ENCODE results near the gene CNEP1R1. TPM values are rescaled to one million over a fixed set of nuclear protein-coding genes. Genes with fewer than 3 reads are reported as not detected.
"Not testable (repeated sequence)": the region's sequence is repeated elsewhere in the genome, so short reads cannot be mapped to it uniquely, and the experiment has no call there.

The CNEP1R1 gene
- total and polyA plus RNA-seq, 2 donors from 2014 or later: 9.4 to 19.4 TPM

- no peak for TF ChIP-seq CTCF (IDR thresholded peaks at IDR 0.05; ENCODE audit: borderline replicate concordance, extremely low read depth, insufficient read depth)
- Histone ChIP-seq H3K27me3 (ENCODE audit: control insufficient read depth, insufficient read depth, low read length) (no peaks in the 10 kb centered on the region), H3K36me3 (ENCODE audit: control insufficient read depth in 2 of 3, insufficient read depth in 3 of 3, low read length in 3 of 3) (no peaks in the 10 kb centered on the region), H3K27ac (ENCODE audit: low read depth in 2 of 2, low read length in 2 of 2) (no peak overlapping the region), H3K9me3 (ENCODE audit: control insufficient read depth in 2 of 3, insufficient read depth in 1 of 3, low read length in 3 of 3) (peaks cover 0 to 6% (median 0%) of the 10 kb centered on the region in 3 donors), H3K4me1 (ENCODE audit: control insufficient read depth in 2 of 3, insufficient read depth in 2 of 3, low read depth in 1 of 3, low read length in 3 of 3) (no peaks in the 10 kb centered on the region), H3K4me3 (ENCODE audit: low read length in 3 of 3) (no peak overlapping the region), H3K9ac (ENCODE audit: low read length in 3 of 3) (no peak overlapping the region)
- intact Hi-C loops (cut with DNase I): no loop called here
- DNase-seq: no peak
- FAIRE-seq: no peak
Measured at GRCh38 chr16:50010212-50010611, 14.8 kb upstream of the CNEP1R1 start.

DNA sequence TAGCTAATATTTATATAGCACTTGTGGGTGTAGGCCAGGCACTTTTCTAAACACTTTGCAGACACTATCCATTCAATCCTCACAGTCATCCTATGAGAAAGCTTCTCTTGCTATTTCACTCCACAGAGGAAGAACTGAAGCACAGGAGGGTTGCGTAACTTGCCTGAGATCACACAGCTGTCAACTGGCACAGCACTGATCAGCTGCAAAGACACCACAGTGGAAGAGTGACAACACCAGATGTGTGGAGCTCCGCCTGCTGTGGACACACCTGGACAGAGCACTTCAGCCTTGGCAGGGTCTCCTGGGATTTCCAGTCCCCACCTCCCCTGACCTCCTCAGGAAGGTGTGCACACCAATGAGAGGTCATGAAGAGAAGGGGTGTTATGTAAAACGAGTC lies 13.3 kb upstream of the CNEP1R1 start:
- H3K4me1 ChIP-seq (ENCODE audit: control insufficient read depth in 2 of 3, insufficient read depth in 2 of 3, low read depth in 1 of 3, low read length in 3 of 3): no peaks in the 10 kb centered on the region
- no peaks in the 10 kb centered on the region for H3K27me3 ChIP-seq (ENCODE audit: control insufficient read depth, insufficient read depth, low read length)
- H3K9me3 ChIP-seq (ENCODE audit: control insufficient read depth in 2 of 3, insufficient read depth in 1 of 3, low read length in 3 of 3): peaks cover 0 to 6% (median 0%) of the 10 kb centered on the region in 3 donors
- intact Hi-C loops (cut with DNase I): no loop called here
- DNase-seq (no peak), FAIRE-seq (no peak)
- no peak overlapping the region for H3K9ac ChIP-seq (ENCODE audit: low read length in 3 of 3)
- no peak overlapping the region for H3K27ac ChIP-seq (ENCODE audit: low read depth in 2 of 2, low read length in 2 of 2)
- H3K4me3 ChIP-seq (ENCODE audit: low read length in 3 of 3): no peak overlapping the region
- H3K36me3 ChIP-seq (ENCODE audit: control insufficient read depth in 2 of 3, insufficient read depth in 3 of 3, low read length in 3 of 3): no peaks in the 10 kb centered on the region
- TF ChIP-seq CTCF (IDR thresholded peaks at IDR 0.05; ENCODE audit: borderline replicate concordance, extremely low read depth, insufficient read depth): no peak

- H3K9ac ChIP-seq (ENCODE audit: low read length in 3 of 3): no peak overlapping the region
- H3K4me3 ChIP-seq (ENCODE audit: low read length in 3 of 3): no peak overlapping the region
- no peak for TF ChIP-seq CTCF (IDR thresholded peaks at IDR 0.05; ENCODE audit: borderline replicate concordance, extremely low read depth, insufficient read depth)
- DNase-seq: no peak
- no peaks in the 10 kb centered on the region for H3K27me3 ChIP-seq (ENCODE audit: control insufficient read depth, insufficient read depth, low read length)
- H3K4me1 ChIP-seq (ENCODE audit: control insufficient read depth in 2 of 3, insufficient read depth in 2 of 3, low read depth in 1 of 3, low read length in 3 of 3): no peaks in the 10 kb centered on the region
- H3K36me3 ChIP-seq (ENCODE audit: control insufficient read depth in 2 of 3, insufficient read depth in 3 of 3, low read length in 3 of 3): no peaks in the 10 kb centered on the region
- no peak overlapping the region for H3K27ac ChIP-seq (ENCODE audit: low read depth in 2 of 2, low read length in 2 of 2)
- no peak for FAIRE-seq
- H3K9me3 ChIP-seq (ENCODE audit: control insufficient read depth in 2 of 3, insufficient read depth in 1 of 3, low read length in 3 of 3): peaks cover 0 to 4% (median 0%) of the 10 kb centered on the region in 3 donors
- intact Hi-C loops (cut with DNase I): no loop called here
Measured at GRCh38 chr16:50012182-50012581, 12.8 kb upstream of the CNEP1R1 start.

DNA sequence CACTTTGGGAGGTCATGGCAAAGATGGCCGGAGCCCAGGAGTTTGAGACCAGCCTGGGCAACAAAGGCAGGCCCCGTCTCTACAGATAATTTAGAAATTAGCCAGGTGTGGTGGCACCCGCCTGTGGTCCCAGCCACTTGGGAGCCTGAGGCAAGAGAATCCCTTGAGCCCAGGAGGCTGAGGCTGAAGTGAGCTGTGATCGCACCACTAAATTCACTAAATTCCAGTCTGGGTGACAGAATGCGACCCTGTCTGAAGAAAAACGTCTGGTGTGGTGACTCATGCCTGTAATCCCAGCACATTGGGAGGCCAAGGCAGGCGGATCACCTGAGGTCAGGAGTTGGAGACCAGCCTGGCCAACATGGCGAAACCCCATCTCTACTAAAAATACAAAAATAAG lies 10.8 kb upstream of the CNEP1R1 start:
- H3K9me3 ChIP-seq (ENCODE audit: control insufficient read depth in 2 of 3, insufficient read depth in 1 of 3, low read length in 3 of 3); H3K4me3 ChIP-seq (ENCODE audit: low read length in 3 of 3); H3K4me1 ChIP-seq (ENCODE audit: control insufficient read depth in 2 of 3, insufficient read depth in 2 of 3, low read depth in 1 of 3, low read length in 3 of 3); intact Hi-C loops (cut with DNase I); H3K9ac ChIP-seq (ENCODE audit: low read length in 3 of 3); H3K36me3 ChIP-seq (ENCODE audit: control insufficient read depth in 2 of 3, insufficient read depth in 3 of 3, low read length in 3 of 3); FAIRE-seq; H3K27me3 ChIP-seq (ENCODE audit: control insufficient read depth, insufficient read depth, low read length); DNase-seq; H3K27ac ChIP-seq (ENCODE audit: low read depth in 2 of 2, low read length in 2 of 2): not testable (repeated sequence)

All from kidney (tissue), 14 donors.